DOHH2 (cell line): Measurements from ENCODE around the gene SLC2A13.

Experiments
- EZH2phosphoT487 ChIP-seq: fragments of 200-600 bp; sonication (generic); IDR thresholded peaks from 2 replicates; pipeline ENCODE4 v1.6.1; 2017; ENCODE audit warnings: borderline replicate concordance, mild to moderate bottlenecking, antibody characterized with exemption, low read length, moderate library complexity, mixed read lengths
- TF ChIP-seq, protein P1 (sequence below): fragments of 200-600 bp; sonication (generic); IDR thresholded peaks from one replicate; pipeline ENCODE4 v1.5.1; 2014; ENCODE audit warnings: antibody characterized with exemption, mild to moderate bottlenecking, low read depth, low read length; ENCODE audit not compliant: poor library complexity, severe bottlenecking

DNA sequence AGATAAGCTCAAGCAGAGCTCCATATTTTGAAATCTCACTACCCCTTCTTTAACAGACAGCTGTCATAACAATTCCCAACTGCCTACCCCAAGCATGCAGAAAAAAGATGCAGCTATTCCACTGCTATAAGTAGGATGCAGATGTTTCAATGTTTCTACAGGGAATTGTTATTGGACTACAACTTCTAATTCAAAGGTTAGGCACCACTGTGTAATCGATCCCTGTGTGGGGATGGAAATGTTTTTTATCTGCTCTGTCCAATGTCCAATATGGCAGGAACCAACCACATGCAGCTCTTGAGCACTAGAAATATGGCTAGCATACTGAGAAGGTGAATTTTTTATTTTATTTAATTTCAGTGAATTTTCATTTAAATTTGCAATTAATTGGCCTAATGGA is 208.6 kb downstream of the SLC2A13 start:
- TF ChIP-seq, protein P1, sequence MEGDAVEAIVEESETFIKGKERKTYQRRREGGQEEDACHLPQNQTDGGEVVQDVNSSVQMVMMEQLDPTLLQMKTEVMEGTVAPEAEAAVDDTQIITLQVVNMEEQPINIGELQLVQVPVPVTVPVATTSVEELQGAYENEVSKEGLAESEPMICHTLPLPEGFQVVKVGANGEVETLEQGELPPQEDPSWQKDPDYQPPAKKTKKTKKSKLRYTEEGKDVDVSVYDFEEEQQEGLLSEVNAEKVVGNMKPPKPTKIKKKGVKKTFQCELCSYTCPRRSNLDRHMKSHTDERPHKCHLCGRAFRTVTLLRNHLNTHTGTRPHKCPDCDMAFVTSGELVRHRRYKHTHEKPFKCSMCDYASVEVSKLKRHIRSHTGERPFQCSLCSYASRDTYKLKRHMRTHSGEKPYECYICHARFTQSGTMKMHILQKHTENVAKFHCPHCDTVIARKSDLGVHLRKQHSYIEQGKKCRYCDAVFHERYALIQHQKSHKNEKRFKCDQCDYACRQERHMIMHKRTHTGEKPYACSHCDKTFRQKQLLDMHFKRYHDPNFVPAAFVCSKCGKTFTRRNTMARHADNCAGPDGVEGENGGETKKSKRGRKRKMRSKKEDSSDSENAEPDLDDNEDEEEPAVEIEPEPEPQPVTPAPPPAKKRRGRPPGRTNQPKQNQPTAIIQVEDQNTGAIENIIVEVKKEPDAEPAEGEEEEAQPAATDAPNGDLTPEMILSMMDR, result no peak
- no peak for TF ChIP-seq EZH2phosphoT487
